Tibial artery (tissue), 4 donors: Measurements from ENCODE around the gene TRIM47.
"Not testable (repeated sequence)": the region's sequence is repeated elsewhere in the genome, so short reads cannot be mapped to it uniquely, and the experiment has no call there.

Experiments used
- DNase-seq, 2 donors: peaks; one replicate each; pipeline ENCODE4 v3.0.0-alpha.2; 2019
- H3K27ac ChIP-seq, 2 donors: fragments of 200-600 bp; sonication (generic) in 1 of 2; 1 replicate in 1 of 2; 2 replicates in 1 of 2; pipeline ENCODE4 v1.5.1; 2018 to 2019; ENCODE audit warnings: mild to moderate bottlenecking in 1 of 2
- H3K27me3 ChIP-seq, 2 donors: fragments of 200-600 bp; sonication (generic) in 1 of 2; one replicate each; pipeline versions ENCODE4 v1.5.1 to v1.6.0; 2016 to 2019
- H3K36me3 ChIP-seq, 3 donors: fragments of 200-600 bp; sonication (generic) in 2 of 3; one replicate each; pipeline ENCODE4 v1.5.1; 2016 to 2019; ENCODE audit warnings: mild to moderate bottlenecking in 2 of 3
- H3K4me1 ChIP-seq, 4 donors: fragments of 200-600 bp; sonication (generic) in 2 of 4; 1 replicate in 3 of 4; 2 replicates in 1 of 4; pipeline ENCODE4 v1.5.1; 2016 to 2019
- H3K4me3 ChIP-seq, 2 donors: fragments of 200-600 bp; sonication (generic) in 1 of 2; 1 replicate in 1 of 2; 2 replicates in 1 of 2; pipeline ENCODE4 v1.5.1; 2018 to 2019; ENCODE audit warnings: mild to moderate bottlenecking in 2 of 2
- H3K9me3 ChIP-seq, 3 donors: fragments of 200-600 bp; sonication (generic) in 1 of 3; one replicate each; pipeline ENCODE4 v1.5.1; 2016 to 2019
- intact Hi-C: fragments of 100-400 bp; cut with DNase I; formaldehyde crosslinking; loops from one replicate; pipeline ENCODE4 v1.15.0; 2023; ENCODE audit warnings: low total_unique reads
- TF ChIP-seq, protein P1 (sequence below), 2 experiments: fragments of 200-600 bp in 1 of 2; fragments of 450-650 bp in 1 of 2; IDR thresholded peaks; one replicate each; pipeline ENCODE4 v1.5.1; 2017 to 2019; ENCODE audit warnings: antibody characterized with exemption in 2 of 2, mild to moderate bottlenecking in 1 of 2, moderate library complexity in 1 of 2

Gene TRIM47

DNA sequence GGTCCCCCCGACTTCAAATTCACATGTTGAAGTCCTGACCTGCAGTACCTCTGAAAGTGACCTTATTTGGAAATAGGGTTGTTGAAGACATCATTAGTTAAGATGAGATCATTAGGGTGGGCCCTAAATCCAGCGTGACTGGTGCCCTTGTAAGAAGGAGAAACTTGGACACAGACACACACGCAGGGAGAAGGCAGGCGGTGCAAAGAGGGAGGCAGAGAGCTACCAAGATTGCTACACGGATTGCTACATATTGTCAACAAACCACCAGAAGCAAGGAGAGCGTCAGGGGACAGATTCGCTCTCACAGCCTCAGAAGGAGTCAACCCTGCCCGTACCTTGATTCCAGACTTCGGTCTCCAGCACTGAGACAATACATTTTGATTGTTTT, 16.5 kb downstream of the TRIM47 start:
- H3K27me3 ChIP-seq: no peaks in the 10 kb centered on the region
- H3K4me3 ChIP-seq: no peak overlapping the region
- H3K27ac ChIP-seq: no peak overlapping the region
- TF ChIP-seq, protein P1, sequence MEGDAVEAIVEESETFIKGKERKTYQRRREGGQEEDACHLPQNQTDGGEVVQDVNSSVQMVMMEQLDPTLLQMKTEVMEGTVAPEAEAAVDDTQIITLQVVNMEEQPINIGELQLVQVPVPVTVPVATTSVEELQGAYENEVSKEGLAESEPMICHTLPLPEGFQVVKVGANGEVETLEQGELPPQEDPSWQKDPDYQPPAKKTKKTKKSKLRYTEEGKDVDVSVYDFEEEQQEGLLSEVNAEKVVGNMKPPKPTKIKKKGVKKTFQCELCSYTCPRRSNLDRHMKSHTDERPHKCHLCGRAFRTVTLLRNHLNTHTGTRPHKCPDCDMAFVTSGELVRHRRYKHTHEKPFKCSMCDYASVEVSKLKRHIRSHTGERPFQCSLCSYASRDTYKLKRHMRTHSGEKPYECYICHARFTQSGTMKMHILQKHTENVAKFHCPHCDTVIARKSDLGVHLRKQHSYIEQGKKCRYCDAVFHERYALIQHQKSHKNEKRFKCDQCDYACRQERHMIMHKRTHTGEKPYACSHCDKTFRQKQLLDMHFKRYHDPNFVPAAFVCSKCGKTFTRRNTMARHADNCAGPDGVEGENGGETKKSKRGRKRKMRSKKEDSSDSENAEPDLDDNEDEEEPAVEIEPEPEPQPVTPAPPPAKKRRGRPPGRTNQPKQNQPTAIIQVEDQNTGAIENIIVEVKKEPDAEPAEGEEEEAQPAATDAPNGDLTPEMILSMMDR (IDR thresholded peaks at IDR 0.05): no peak
- no peaks in the 10 kb centered on the region for H3K36me3 ChIP-seq
- intact Hi-C loops: no loop called here
- peak; percentile 58 to 70 for DNase-seq
- peaks cover 0 to 13% (median 8%) of the 10 kb centered on the region in 4 donors for H3K4me1 ChIP-seq
- H3K9me3 ChIP-seq: no peaks in the 10 kb centered on the region

DNA sequence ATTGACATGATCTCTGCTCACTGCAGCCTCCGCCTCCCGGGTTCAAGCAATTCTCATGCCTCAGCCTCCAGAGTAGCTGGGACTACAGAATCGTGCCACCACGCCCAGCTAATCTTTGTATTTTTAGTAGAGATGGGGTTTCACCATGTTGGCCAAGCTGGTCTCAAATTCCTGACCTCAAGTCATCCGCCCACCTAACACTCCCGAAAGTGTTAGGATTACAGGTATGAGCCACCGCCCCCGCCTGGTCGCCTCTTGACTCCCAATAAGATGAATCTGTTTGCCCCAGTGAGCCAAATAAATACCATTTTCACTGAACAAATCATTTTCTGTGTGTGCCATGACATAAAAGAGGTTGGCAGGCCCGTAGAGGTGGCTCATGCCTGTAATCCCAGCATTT, 19.0 kb downstream of the TRIM47 start:
- Histone ChIP-seq H3K4me1 (peaks cover 0 to 15% (median 8%) of the 10 kb centered on the region in 4 donors), H3K27ac (peak overlapping the region in 1 of 2 donors; percentile 20)
- intact Hi-C loops, H3K4me3 ChIP-seq, H3K27me3 ChIP-seq, H3K36me3 ChIP-seq, DNase-seq, H3K9me3 ChIP-seq: not testable (repeated sequence)

DNA sequence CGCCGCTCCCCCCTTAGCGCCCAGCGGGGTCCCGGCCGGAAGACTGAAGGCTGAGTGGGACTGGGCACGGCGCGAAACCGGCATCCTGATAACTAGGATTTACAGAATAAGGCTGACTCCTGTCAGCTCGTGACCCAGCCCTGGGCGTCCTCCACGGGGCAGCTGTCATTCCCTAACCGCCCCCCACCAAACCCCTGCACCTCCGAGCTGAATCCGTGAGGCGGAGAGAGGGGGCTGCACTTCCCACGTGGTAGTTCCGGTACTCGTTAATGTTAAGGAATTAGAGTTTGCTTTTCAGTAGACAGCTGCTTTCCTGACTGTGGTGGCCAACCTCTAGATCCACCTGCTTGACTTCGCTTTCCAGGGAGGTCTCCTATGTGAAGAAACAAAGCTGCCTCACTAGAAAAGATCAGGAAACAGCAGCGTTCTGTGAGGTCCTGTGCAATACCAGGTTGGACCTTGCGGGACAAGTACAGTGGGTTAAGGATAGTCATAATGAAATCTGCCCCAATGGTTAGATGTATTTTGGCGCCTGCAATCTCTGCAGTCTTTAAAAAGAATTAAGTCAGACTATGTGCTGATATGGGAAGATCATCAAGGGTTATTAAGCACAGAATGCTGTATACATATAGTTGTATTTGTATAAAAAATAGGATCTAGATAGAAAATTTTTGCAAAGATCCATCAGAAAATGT, 22.2 kb downstream of the TRIM47 start:
- H3K4me3 ChIP-seq: peak overlapping the region; percentile 60 to 95
- H3K9me3 ChIP-seq: no peaks in the 10 kb centered on the region
- intact Hi-C loops: no loop called here
- no peaks in the 10 kb centered on the region for H3K27me3 ChIP-seq
- TF ChIP-seq, protein P1 (IDR thresholded peaks at IDR 0.05): no peak
- H3K36me3 ChIP-seq: peaks cover 5 to 14% (median 11%) of the 10 kb centered on the region in 3 donors
- H3K27ac ChIP-seq: peak overlapping the region; percentile 91 to 100
- H3K4me1 ChIP-seq: peaks cover 0 to 40% (median 24%) of the 10 kb centered on the region in 4 donors
- DNase-seq: peak; percentile 65 to 71

DNA sequence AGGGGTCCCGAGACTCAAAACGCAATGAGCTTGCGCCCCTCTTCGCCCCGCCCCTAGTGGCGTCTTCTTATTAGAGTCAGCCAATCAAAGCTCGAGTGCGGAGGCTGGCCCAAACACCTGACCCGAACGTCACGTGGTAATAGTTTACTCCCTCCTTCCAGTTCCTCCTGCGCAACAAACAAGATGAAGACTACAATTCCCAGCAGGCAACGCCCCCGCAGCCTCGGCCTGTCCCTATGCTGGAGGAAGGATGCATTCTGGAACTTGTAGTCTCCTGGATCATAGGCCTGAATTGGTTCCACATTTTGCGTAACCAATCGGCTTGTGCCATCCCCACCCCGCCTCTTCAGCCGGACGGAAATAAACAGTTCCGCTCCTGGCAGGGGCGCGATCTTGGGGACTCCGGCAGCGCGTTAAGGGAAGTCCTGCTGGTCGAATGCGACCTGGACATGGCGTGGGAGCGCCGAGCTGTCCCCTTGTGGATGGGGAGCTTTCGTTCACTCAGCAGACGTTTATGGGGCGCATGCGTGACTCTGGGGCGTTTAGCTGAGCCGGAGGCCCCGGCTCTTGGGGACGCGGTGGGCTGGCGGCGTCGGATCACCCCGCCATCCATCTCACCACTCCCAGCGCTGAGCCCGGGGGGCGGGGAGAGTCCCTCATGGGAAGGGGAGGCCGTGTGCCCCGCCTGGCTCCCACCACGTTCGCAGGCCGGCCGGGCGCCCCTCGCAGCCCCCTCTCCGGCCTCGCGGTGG, 22.9 kb downstream of the TRIM47 start, which contains the start of gene WBP2:
TSS of gene WBP2 (minus strand) at position 26 of the 752 bp plus-strand sequence. CDS start 38 bp downstream, outside the sequence.
- no peaks in the 10 kb centered on the region for H3K9me3 ChIP-seq
- peaks cover 0 to 46% (median 26%) of the 10 kb centered on the region in 4 donors for H3K4me1 ChIP-seq
- H3K27ac ChIP-seq: peak within 1 kb of the TSS; percentile 91 to 100
- DNase-seq: peak; percentile 99 to 100
- TF ChIP-seq, protein P1 (IDR thresholded peaks at IDR 0.05): peak; percentile 46 to 59
- H3K4me3 ChIP-seq: peak within 1 kb of the TSS; percentile 60 to 95
- H3K27me3 ChIP-seq: no peaks in the 10 kb centered on the region
- H3K36me3 ChIP-seq: peaks cover 13 to 21% (median 18%) of the 10 kb centered on the region in 3 donors
- intact Hi-C loops: no loop called here

DNA sequence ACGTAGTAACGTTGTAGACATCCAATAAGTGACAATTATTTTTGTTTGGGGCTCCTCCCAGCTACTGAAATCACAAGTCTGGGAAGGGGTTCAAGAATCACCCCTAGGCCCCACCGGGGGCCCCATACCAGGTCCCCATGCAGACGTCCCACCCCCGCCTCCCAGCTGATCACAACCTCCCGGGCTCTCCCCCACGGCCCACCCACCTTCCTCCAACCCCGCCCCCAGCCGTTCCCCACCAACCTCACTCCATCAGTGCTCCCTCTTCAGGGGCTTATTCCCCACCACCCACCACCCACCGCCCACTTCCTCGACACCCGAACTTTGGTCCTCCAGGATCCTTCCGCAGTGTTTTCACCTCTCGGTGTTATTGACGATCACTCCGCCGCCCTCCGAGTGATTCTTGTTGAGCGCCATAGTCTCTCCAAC, 23.5 kb downstream of the TRIM47 start:
- Histone ChIP-seq H3K9me3 (no peaks in the 10 kb centered on the region), H3K27me3 (no peaks in the 10 kb centered on the region), H3K4me3 (peak overlapping the region; percentile 60 to 95), H3K27ac (peak overlapping the region; percentile 91 to 100), H3K36me3 (peaks cover 18 to 27% (median 24%) of the 10 kb centered on the region in 3 donors), H3K4me1 (peaks cover 0 to 51% (median 26%) of the 10 kb centered on the region in 4 donors)
- no peak for DNase-seq
- intact Hi-C loops: no loop called here
- TF ChIP-seq, protein P1 (IDR thresholded peaks at IDR 0.05): no peak
